ENCODE measurements around the gene PRKCA.

GRCh38 chr17:66664336-66664735 lies 361.9 kb downstream of the PRKCA start:
- TF ChIP-seq CTCF (IDR thresholded peaks at IDR 0.05): no peak
- no peak for TF ChIP-seq POLR2A (IDR thresholded peaks at IDR 0.05)
- no peak for TF ChIP-seq POLR2AphosphoS5 (IDR thresholded peaks at IDR 0.05; ENCODE audit: insufficient read depth in 1 of 2, low read depth in 1 of 2)

Measured in vagina (tissue), 2 donors.